H1 (cell line): ENCODE data around the gene NSG2. TPM values are rescaled to one million over a fixed set of nuclear protein-coding genes. Genes with fewer than 3 reads are reported as not detected.

Experiments
- CTCF ChIA-PET: fragments of 300-600 bp; sonication (Branson Sonifier 250); formaldehyde crosslinking; loops from one replicate; lab custom pipeline; 2021; ENCODE audit not compliant: partially characterized antibody; lab: Charles Lee
- POLR2A ChIA-PET: fragments of 300-600 bp; sonication (Branson Sonifier 250); formaldehyde crosslinking; loops from one replicate; lab custom pipeline; 2021; ENCODE audit warnings: inconsistent platforms; ENCODE audit not compliant: partially characterized antibody; lab: Charles Lee
- DNase-seq, 2 experiments: peaks; one replicate each; pipeline versions ENCODE4 v3.0.0 to v3.0.0-alpha.2; 2010 to 2022; ENCODE audit warnings: low spot score in 2 of 2, low read depth in 1 of 2, mixed read lengths in 1 of 2
- FAIRE-seq: peaks from 2 replicates; lab custom pipeline; 2011; peaks lifted over from hg19 to GRCh38; lab: Jason Lieb, UNC
- H2AFZ ChIP-seq: 2 replicates; pipeline ENCODE4 v1.8.1; 2012; ENCODE audit warnings: low read length, inconsistent platforms
- H2AK5ac ChIP-seq: 2 replicates; pipeline ENCODE4 v1.6.1; 2013; ENCODE audit warnings: low read depth, low read length
- H2BK120ac ChIP-seq: replicated peaks from 2 replicates; pipeline ENCODE3; 2013; ENCODE audit warnings: low read depth, low read length, inconsistent platforms
- H2BK12ac ChIP-seq: 2 replicates; pipeline ENCODE4 v1.6.1; 2013; ENCODE audit warnings: low read depth, low read length
- H2BK15ac ChIP-seq: 2 replicates; pipeline ENCODE4 v1.6.1; 2013; ENCODE audit warnings: low read length
- H2BK20ac ChIP-seq: 2 replicates; pipeline ENCODE4 v1.6.1; 2013; ENCODE audit warnings: low read length
- H2BK5ac ChIP-seq: 2 replicates; pipeline ENCODE4 v1.6.1; 2013; ENCODE audit warnings: low read depth, low read length
- H3K14ac ChIP-seq: 2 replicates; pipeline ENCODE4 v1.6.1; 2013; ENCODE audit warnings: inconsistent platforms; ENCODE audit not compliant: insufficient read length
- H3K18ac ChIP-seq: 2 replicates; pipeline ENCODE4 v1.6.1; 2013; ENCODE audit warnings: low read length; ENCODE audit errors: extremely low read depth
- H3K23ac ChIP-seq: 2 replicates; pipeline ENCODE4 v1.6.1; 2013; ENCODE audit warnings: inconsistent platforms; ENCODE audit not compliant: insufficient read length
- H3K23me2 ChIP-seq: 2 replicates; pipeline ENCODE4 v1.6.1; 2013; ENCODE audit warnings: low read depth, low read length
- H3K27ac ChIP-seq: 2 replicates; pipeline ENCODE4 v1.6.1; 2011; ENCODE audit warnings: low read depth, low read length, inconsistent platforms
- H3K27me3 ChIP-seq, 4 experiments: replicated peaks in 1 of 4; 1 replicate in 1 of 4; 2 replicates in 3 of 4; pipeline versions ENCODE4 v1.6.1 to v1.8.1; 2011 to 2013; ENCODE audit warnings: low read length in 3 of 4, mild to moderate bottlenecking in 3 of 4, inconsistent platforms in 2 of 4, mixed read lengths in 2 of 4, moderate library complexity in 1 of 4; ENCODE audit not compliant: control insufficient read depth in 3 of 4, insufficient read depth in 3 of 4; ENCODE audit errors: extremely low read depth in 1 of 4
- H3K36me3 ChIP-seq, 4 experiments: 2 replicates each; pipeline versions ENCODE4 v1.6.1 to v1.8.1; 2011 to 2013; ENCODE audit warnings: mild to moderate bottlenecking in 4 of 4, low read length in 3 of 4, moderate library complexity in 2 of 4, control low read depth in 1 of 4, inconsistent platforms in 1 of 4; ENCODE audit not compliant: insufficient read depth in 4 of 4, control insufficient read depth in 2 of 4
- H3K4ac ChIP-seq: replicated peaks from 2 replicates; pipeline ENCODE3; 2013; ENCODE audit warnings: low read length, low read depth, mixed read lengths, inconsistent platforms; ENCODE audit not compliant: insufficient read length
- H3K4me1 ChIP-seq, 4 experiments: replicated peaks in 1 of 4; 1 replicate in 1 of 4; 2 replicates in 3 of 4; pipeline versions ENCODE4 v1.6.1 to v1.8.1; 2011 to 2013; ENCODE audit warnings: low read length in 3 of 4, inconsistent platforms in 2 of 4, mixed read lengths in 1 of 4; ENCODE audit not compliant: insufficient read depth in 4 of 4, control insufficient read depth in 3 of 4
- H3K4me2 ChIP-seq, 2 experiments: 2 replicates each; pipeline versions ENCODE4 v1.6.1 to v1.8.1; 2011 to 2013; ENCODE audit warnings: low read depth in 2 of 2, low read length in 2 of 2, control low read depth in 1 of 2, inconsistent platforms in 1 of 2, mild to moderate bottlenecking in 1 of 2; ENCODE audit not compliant: insufficient read depth in 1 of 2
- H3K4me3 ChIP-seq, 4 experiments: fragments of 200-600, 300-600 bp in 1 of 4; sonication (generic), shearing (Covaris generic), sonication (Bioruptor Twin) in 1 of 4; 2 replicates each; pipeline versions ENCODE4 v1.5.1 to v1.8.1; 2011 to 2016; ENCODE audit warnings: low read length in 4 of 4, low read depth in 3 of 4, control low read depth in 2 of 4, inconsistent platforms in 2 of 4, mild to moderate bottlenecking in 2 of 4, mixed read lengths in 1 of 4, moderate library complexity in 1 of 4; ENCODE audit not compliant: insufficient read depth in 2 of 4; ENCODE audit errors: extremely low read depth in 1 of 4
- H3K56ac ChIP-seq: replicated peaks from 2 replicates; pipeline ENCODE3; 2013; ENCODE audit warnings: low read depth, mild to moderate bottlenecking, mixed read lengths, low read length, inconsistent platforms; ENCODE audit not compliant: insufficient read length
- H3K79me1 ChIP-seq: 2 replicates; pipeline ENCODE4 v1.6.1; 2013; ENCODE audit warnings: low read depth, low read length, control low read depth
- H3K79me2 ChIP-seq, 2 experiments: 2 replicates each; pipeline versions ENCODE4 v1.6.1 to v1.8.1; 2012 to 2013; ENCODE audit warnings: low read length in 2 of 2, mild to moderate bottlenecking in 2 of 2, inconsistent platforms in 1 of 2; ENCODE audit not compliant: insufficient read depth in 2 of 2, control insufficient read depth in 1 of 2
- H3K9ac ChIP-seq, 4 experiments: replicated peaks in 1 of 4; 1 replicate in 1 of 4; 2 replicates in 3 of 4; pipeline versions ENCODE4 v1.6.1 to v1.8.1; 2011 to 2013; ENCODE audit warnings: low read depth in 3 of 4, low read length in 3 of 4, control low read depth in 2 of 4, mild to moderate bottlenecking in 2 of 4, moderate library complexity in 2 of 4, inconsistent platforms in 1 of 4; ENCODE audit errors: extremely low read depth in 1 of 4
- H3K9me3 ChIP-seq, 2 experiments: 2 replicates each; pipeline versions ENCODE4 v1.6.1 to v1.8.1; 2012 to 2013; ENCODE audit warnings: mild to moderate bottlenecking in 2 of 2, moderate library complexity in 2 of 2, control low read depth in 1 of 2, inconsistent platforms in 1 of 2, low read depth in 1 of 2, low read length in 1 of 2, mixed read lengths in 1 of 2; ENCODE audit not compliant: insufficient read depth in 2 of 2
- H4K20me1 ChIP-seq, 2 experiments: replicated peaks in 1 of 2; 2 replicates each; pipeline versions ENCODE3 to v1.8.1; 2011 to 2013; ENCODE audit warnings: inconsistent platforms in 2 of 2, low read length in 2 of 2, mild to moderate bottlenecking in 1 of 2; ENCODE audit not compliant: insufficient read depth in 2 of 2, control insufficient read depth in 1 of 2
- H4K5ac ChIP-seq: 2 replicates; pipeline ENCODE4 v1.6.1; 2013; ENCODE audit warnings: low read length, low read depth, mixed read lengths, inconsistent platforms; ENCODE audit not compliant: insufficient read length
- H4K8ac ChIP-seq: 2 replicates; pipeline ENCODE4 v1.8.0; 2013; ENCODE audit warnings: mild to moderate bottlenecking, moderate library complexity, low read length, inconsistent platforms; ENCODE audit not compliant: insufficient read depth; ENCODE audit errors: extremely low read depth
- H4K91ac ChIP-seq: replicated peaks from 2 replicates; pipeline ENCODE3; 2013; ENCODE audit warnings: low read length, mixed read lengths, inconsistent platforms; ENCODE audit not compliant: insufficient read length
- BRCA1 ChIP-seq: IDR thresholded peaks from 2 replicates; pipeline ENCODE4 v1.6.1; 2012; ENCODE audit warnings: low read depth, low read length, improper control_type of control experiment
- CBX5 ChIP-seq: fragments of 300-800, 300-1000 bp; sonication (generic); IDR thresholded peaks from 2 replicates; pipeline ENCODE4 v1.7.1; 2016; ENCODE audit warnings: antibody characterized with exemption, low read length, low read depth
- EP300 ChIP-seq, 2 experiments: IDR thresholded peaks; 1 replicate in 1 of 2; 2 replicates in 1 of 2; pipeline ENCODE4 v1.6.1; 2011 to 2012; ENCODE audit warnings: low read depth in 2 of 2, low read length in 2 of 2, mild to moderate bottlenecking in 2 of 2, borderline replicate concordance in 1 of 2, inconsistent platforms in 1 of 2, moderate library complexity in 1 of 2
- EZH2 ChIP-seq: fragments of 200-600 bp; sonication (generic); IDR thresholded peaks from 2 replicates; pipeline ENCODE4 v1.7.1; 2012; ENCODE audit warnings: low read depth, mild to moderate bottlenecking, moderate library complexity, low read length, inconsistent platforms; ENCODE audit not compliant: severe bottlenecking
- KDM1A ChIP-seq: fragments of 200-600, 300-600 bp; sonication (generic); IDR thresholded peaks from 2 replicates; pipeline ENCODE4 v1.7.1; 2016; ENCODE audit warnings: mild to moderate bottlenecking, low read length, borderline replicate concordance
- KDM5A ChIP-seq: fragments of 200-600 bp; IDR thresholded peaks from 2 replicates; pipeline ENCODE4 v1.7.1; 2012; ENCODE audit warnings: mild to moderate bottlenecking, low read length, inconsistent platforms, mixed read lengths
- MAFK ChIP-seq: IDR thresholded peaks from 2 replicates; pipeline ENCODE4 v1.6.1; 2012; ENCODE audit warnings: low read depth, mild to moderate bottlenecking, improper control_type of control experiment, low read length
- POU5F1 ChIP-seq: IDR thresholded peaks from 2 replicates; pipeline ENCODE4 v1.6.1; 2011; ENCODE audit warnings: low read depth, mild to moderate bottlenecking, low read length, moderate library complexity
- RAD21 ChIP-seq, 2 experiments: IDR thresholded peaks in 1 of 2; conservative IDR thresholded peaks in 1 of 2; 2 replicates each; pipeline ENCODE4 v1.6.1; 2011; ENCODE audit warnings: low read depth in 2 of 2, low read length in 2 of 2, improper control_type of control experiment in 1 of 2, inconsistent platforms in 1 of 2, mild to moderate bottlenecking in 1 of 2, moderate library complexity in 1 of 2
- RFX5 ChIP-seq: IDR thresholded peaks from 2 replicates; pipeline ENCODE4 v1.6.1; 2011; ENCODE audit warnings: low read depth, low read length, improper control_type of control experiment, borderline replicate concordance
- RNF2 ChIP-seq: fragments of 200-900, 300-1000 bp; sonication (generic); IDR thresholded peaks from 2 replicates; pipeline ENCODE4 v1.7.1; 2016; ENCODE audit warnings: borderline replicate concordance, low read depth, mild to moderate bottlenecking, antibody characterized with exemption, low read length; ENCODE audit not compliant: poor library complexity, severe bottlenecking; ENCODE audit errors: missing control alignments
- SP1 ChIP-seq: IDR thresholded peaks from 2 replicates; pipeline ENCODE4 v1.6.1; 2011; ENCODE audit warnings: low read depth, low read length
- SP2 ChIP-seq: IDR thresholded peaks from 2 replicates; pipeline ENCODE4 v1.6.1; 2012; ENCODE audit warnings: mild to moderate bottlenecking, low read length, inconsistent platforms
- whole genome bisulfite sequencing, 2 experiments: shearing (Covaris generic) in 1 of 2; methylation state at CpG; one replicate each; pipeline versions ENCODE4 v1.1.6 to v1.1.7; 2013 to 2015; ENCODE audit warnings: low lambda C conversion rate in 2 of 2, mixed read lengths in 2 of 2, inconsistent platforms in 1 of 2, low coverage in 1 of 2, missing lambda C conversion rate in 1 of 2; ENCODE audit not compliant: insufficient replicate concordance in 2 of 2, insufficient coverage in 1 of 2, insufficient read length in 1 of 2; ENCODE audit errors: extremely low coverage in 1 of 2, missing lambda C conversion rate in 1 of 2; 5-methylcytosine and 5-hydroxymethylcytosine counted together
- polyA plus RNA-seq, 7 experiments: library from polyadenylated mRNA; depleted of rRNA in 3 of 7; stranded (reverse) in 5 of 7; unstranded in 2 of 7; fragments of >200 nt in 5 of 7; fragments of 200-250 nt in 2 of 7; gene quantifications; 1 replicate in 5 of 7; 2 replicates in 1 of 7; 4 replicates in 1 of 7; pipeline versions ENCODE4 v1.2.1 to v1.2.3, GENCODE V29; 2011 to 2013; ENCODE audit warnings: missing spikeins in 2 of 7, mixed read lengths in 2 of 7
- total RNA-seq: library from RNA; stranded (reverse); fragmentation: NEBNext Ultra II Directional; extraction: Animal tissue kit (Norgen Biotek cat#: 25700); gene quantifications from 2 replicates; pipeline ENCODE4 v1.2.1, GENCODE V29; 2021
- TF ChIP-seq, protein P1 (sequence below): IDR thresholded peaks from 2 replicates; pipeline ENCODE4 v1.6.1; 2012; ENCODE audit warnings: inconsistent platforms

The NSG2 gene
- total and polyA plus RNA-seq, 2 of the 8 experiments (the other 6 are each of a cell fraction or from before 2014, with no cell fraction given) = 0.56 to 0.78 TPM

DNA sequence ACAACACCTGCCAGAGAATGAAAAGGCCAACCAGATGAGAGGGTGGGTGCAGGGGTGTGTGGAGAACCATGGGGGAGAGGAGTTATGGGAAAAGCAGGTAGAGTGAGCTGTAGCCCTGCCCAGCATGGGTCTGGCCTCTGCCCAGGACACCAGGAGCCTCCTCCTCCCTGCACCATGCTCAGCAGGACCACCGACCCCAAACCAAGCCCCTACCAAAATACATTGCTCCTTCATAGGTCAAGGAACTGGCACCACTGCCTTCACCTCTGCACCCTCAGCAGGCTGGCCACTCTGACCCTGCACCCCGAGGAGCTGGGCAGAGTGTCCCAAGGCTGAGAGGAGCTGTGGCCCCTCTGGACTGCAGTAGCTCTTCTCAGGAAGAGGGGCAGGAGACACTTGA, 102.0 kb downstream of the NSG2 start:
- CTCF ChIA-PET = interaction anchor here (2.3 kb wide), 1 partner anchor 10 kb away, joined by 7 read pairs; no protein-coding TSS in a partner anchor
- no peak for TF ChIP-seq POU5F1
- no peak for TF ChIP-seq SP1
- no peak for TF ChIP-seq MAFK
- TF ChIP-seq KDM1A = no peak
- TF ChIP-seq, protein P1, sequence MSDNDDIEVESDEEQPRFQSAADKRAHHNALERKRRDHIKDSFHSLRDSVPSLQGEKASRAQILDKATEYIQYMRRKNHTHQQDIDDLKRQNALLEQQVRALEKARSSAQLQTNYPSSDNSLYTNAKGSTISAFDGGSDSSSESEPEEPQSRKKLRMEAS = no peak
- no peak for TF ChIP-seq RNF2
- no peak for TF ChIP-seq KDM5A
- TF ChIP-seq EP300 (IDR thresholded peaks at IDR 0.05; ENCODE audit: borderline replicate concordance in 1 of 2, low read depth in 2 of 2, low read length in 2 of 2) = no peak
- TF ChIP-seq SP2 = no peak
- no peak for TF ChIP-seq RFX5
- TF ChIP-seq RAD21 (IDR thresholded peaks at IDR 0.05 in 1 of 2, conservative IDR thresholded peaks at IDR 0.05 in 1 of 2; ENCODE audit: low read depth in 2 of 2, low read length in 2 of 2) = no peak
- TF ChIP-seq EZH2 = no peak
- TF ChIP-seq BRCA1 = no peak
- no peak for TF ChIP-seq CBX5

More for the DNA sequence above, 102.0 kb downstream of the NSG2 start:
- Histone ChIP-seq H3K18ac (no peak overlapping the region), H3K4me1 (no peaks in the 10 kb centered on the region), H4K5ac (no peak overlapping the region), H4K20me1 (no peaks in the 10 kb centered on the region), H2BK120ac (no peak overlapping the region), H3K79me1 (no peaks in the 10 kb centered on the region), H3K4me3 (no peak overlapping the region), H3K56ac (no peak overlapping the region), H2AFZ (no peak overlapping the region), H2BK15ac (no peak overlapping the region), H3K79me2 (no peaks in the 10 kb centered on the region), H4K8ac (no peak overlapping the region), H3K14ac (no peak overlapping the region), H2BK12ac (no peak overlapping the region), H3K4me2 (no peak overlapping the region), H3K36me3 (no peaks in the 10 kb centered on the region), H3K23me2 (peaks cover 3% of the 10 kb centered on the region; the same call in 1 of the 2 replicates), H3K27me3 (peaks cover 0 to 3% (median 0%) of the 10 kb centered on the region in 4 experiments; a peak in 1 of 7 replicates), H2BK20ac (no peak overlapping the region), H3K27ac (no peak overlapping the region), H3K9me3 (no peaks in the 10 kb centered on the region), H2AK5ac (no peak overlapping the region), H2BK5ac (no peak overlapping the region), H3K23ac (no peak overlapping the region), H3K4ac (no peak overlapping the region), H4K91ac (no peak overlapping the region), H3K9ac (no peak overlapping the region)
- POLR2A ChIA-PET = no interaction called here
- DNase-seq (no peak), FAIRE-seq (no peak)
- WGBS, 2 experiments = 84% methylated on average over 2 of the region's 2 CpGs; no CpG with 5 or more reads in 1 of the 2 experiments
